ENCODE measurements around the gene CRYGD. TPM values are rescaled to one million over a fixed set of nuclear protein-coding genes. Genes with fewer than 3 reads are reported as not detected.
"Not testable (repeated sequence)": the region's sequence is repeated elsewhere in the genome, so short reads cannot be mapped to it uniquely, and the experiment has no call there.

CRYGD gene
- total RNA-seq = not detected
- not detected for polyA plus RNA-seq
- long read RNA-seq, donor 1 = 0 reads
- long read RNA-seq, donor 2 = 0 reads

GRCh38 chr2:208124013-208124715 is at the start of gene CRYGD:
TSS of gene CRYGD (minus strand) at chr2:208124524. CDS start at chr2:208124473, 51 bp downstream.
- H3K36me3 ChIP-seq; H3K27ac ChIP-seq; H3K9me3 ChIP-seq; intact Hi-C loops (cut with DNase I; ENCODE audit: low total_unique reads): not testable (repeated sequence)
- peak; percentile 82 for DNase-seq
- WGBS, 5 donors = 5 to 14% (median 6%) methylated on average over 39 to 46 of the region's 46 CpGs
- H3K4me3 ChIP-seq = peak within 1 kb of the TSS in 5 of 8 donors; percentile 12 to 53 (median 16)
- peaks cover 0 to 14% (median 8%) of the 10 kb centered on the region in 6 donors for H3K4me1 ChIP-seq
- peaks cover 0 to 39% (median 15%) of the 10 kb centered on the region in 7 donors for H3K27me3 ChIP-seq (replicated peaks in 1 of 7)

- intact Hi-C loops (cut with DNase I; ENCODE audit: low total_unique reads) = no loop called here
- no peak for TF ChIP-seq POLR2A (IDR thresholded peaks at IDR 0.05)
- TF ChIP-seq POLR2AphosphoS5 (IDR thresholded peaks at IDR 0.05) = peak in 1 of 3 donors; percentile 42
- no peaks in the 10 kb centered on the region for H3K36me3 ChIP-seq
- H3K4me3 ChIP-seq = no peak overlapping the region
- H3K27me3 ChIP-seq (replicated peaks in 1 of 7) = peaks cover 0 to 2% (median 0%) of the 10 kb centered on the region in 7 donors
- H3K27ac ChIP-seq = peak overlapping the region in 3 of 8 donors; percentile 27 to 50 (median 27)
- H3K9me3 ChIP-seq = no peaks in the 10 kb centered on the region
- WGBS, 5 donors = 12 to 35% (median 26%) methylated on average over 4 of the region's 4 CpGs
- peaks cover 0 to 22% (median 5%) of the 10 kb centered on the region in 6 donors for H3K4me1 ChIP-seq
- DNase-seq = no peak
Observed at GRCh38 chr2:208172125-208172524, 47.8 kb upstream of the CRYGD start.

- no peak for DNase-seq
- Histone ChIP-seq H3K27me3 (replicated peaks in 1 of 7) (peaks cover 0 to 3% (median 0%) of the 10 kb centered on the region in 7 donors), H3K36me3 (no peaks in the 10 kb centered on the region), H3K9me3 (no peaks in the 10 kb centered on the region), H3K27ac (no peak overlapping the region), H3K4me1 (no peaks in the 10 kb centered on the region), H3K4me3 (no peak overlapping the region)
- intact Hi-C loops (cut with DNase I; ENCODE audit: low total_unique reads) = no loop called here
- WGBS, 5 donors = 76 to 97% (median 90%) methylated on average over 2 of the region's 2 CpGs
- TF ChIP-seq POLR2AphosphoS5 (IDR thresholded peaks at IDR 0.05) (no peak), CTCF (IDR thresholded peaks at IDR 0.05 in 8 of 11, conservative IDR thresholded peaks at IDR 0.05 in 3 of 11) (no peak), POLR2A (IDR thresholded peaks at IDR 0.05) (no peak)
Observed at GRCh38 chr2:208164951-208165755, 40.8 kb upstream of the CRYGD start.

- H3K27me3 ChIP-seq (replicated peaks in 1 of 7) = peaks cover 0 to 3% (median 0%) of the 10 kb centered on the region in 7 donors
- 72 to 83% (median 76%) methylated on average over 2 of the region's 2 CpGs for WGBS, 5 donors
- no peak within 1 kb of the TSS for H3K27ac ChIP-seq
- H3K4me3 ChIP-seq = no peak within 1 kb of the TSS
- no peak for TF ChIP-seq CTCF (IDR thresholded peaks at IDR 0.05 in 8 of 11, conservative IDR thresholded peaks at IDR 0.05 in 3 of 11)
- DNase-seq = no peak
- no peaks in the 10 kb centered on the region for H3K36me3 ChIP-seq
- no peaks in the 10 kb centered on the region for H3K4me1 ChIP-seq
- H3K9me3 ChIP-seq = no peaks in the 10 kb centered on the region
- intact Hi-C loops (cut with DNase I; ENCODE audit: low total_unique reads) = no loop called here
Observed at GRCh38 chr2:208163489-208163888, 39.2 kb upstream of the CRYGD start, which contains the start of gene CRYGA. TSS of gene CRYGA (minus strand) at chr2:208163589. CDS start at chr2:208163556, 33 bp downstream.

- Histone ChIP-seq H3K36me3 (no peaks in the 10 kb centered on the region), H3K27me3 (replicated peaks in 1 of 7) (no peaks in the 10 kb centered on the region), H3K9me3 (peaks cover 0 to 7% (median 5%) of the 10 kb centered on the region in 8 donors), H3K27ac (no peak overlapping the region), H3K4me3 (no peak overlapping the region), H3K4me1 (no peaks in the 10 kb centered on the region)
- intact Hi-C loops (cut with DNase I; ENCODE audit: low total_unique reads) = no loop called here
- no peak for DNase-seq
- 60 to 88% (median 79%) methylated on average over 2 of the region's 2 CpGs for WGBS, 5 donors
- TF ChIP-seq POLR2AphosphoS5 (IDR thresholded peaks at IDR 0.05) = no peak
- no peak for TF ChIP-seq CTCF (IDR thresholded peaks at IDR 0.05 in 8 of 11, conservative IDR thresholded peaks at IDR 0.05 in 3 of 11)
- TF ChIP-seq POLR2A (IDR thresholded peaks at IDR 0.05) = no peak
Observed at GRCh38 chr2:208156439-208156838, 32.1 kb upstream of the CRYGD start.

Measured in spleen (tissue), 13 donors.